Fibroblast of upper back skin (primary cell): Measurements from ENCODE around the gene BRS3.

Experiments used
- DNase-seq: peaks from one replicate; pipeline ENCODE4 v3.0.0-alpha.2; 2013

Gene BRS3

DNA sequence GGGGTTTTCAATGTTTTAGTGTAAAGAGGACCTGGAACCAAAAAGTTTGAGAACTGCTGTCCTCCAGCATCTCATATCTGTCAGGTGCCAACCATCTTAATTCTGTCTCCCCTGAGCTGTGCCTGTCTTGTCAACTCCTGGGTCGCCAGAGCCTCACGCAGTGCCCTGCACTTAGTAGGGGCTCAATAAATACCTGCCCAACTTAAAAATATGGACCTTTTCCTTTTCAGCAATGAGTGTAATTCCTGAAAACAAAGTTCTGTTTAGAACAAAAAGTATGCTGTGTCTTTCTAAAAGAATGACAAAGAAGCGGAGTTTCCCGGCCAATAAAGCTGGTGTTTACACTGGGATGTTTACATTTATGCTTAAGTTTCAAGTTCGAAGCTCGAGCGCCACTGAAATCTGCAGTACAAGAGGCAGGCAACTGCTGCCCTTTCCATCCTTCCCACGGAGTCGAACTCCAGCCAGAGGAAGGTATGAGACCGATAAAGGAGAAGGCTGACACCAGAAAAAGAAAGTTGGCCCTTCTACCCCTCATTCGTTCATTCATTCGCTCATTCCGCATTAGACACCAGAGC lies 8.5 kb downstream of the BRS3 start:
- no peak for DNase-seq

DNA sequence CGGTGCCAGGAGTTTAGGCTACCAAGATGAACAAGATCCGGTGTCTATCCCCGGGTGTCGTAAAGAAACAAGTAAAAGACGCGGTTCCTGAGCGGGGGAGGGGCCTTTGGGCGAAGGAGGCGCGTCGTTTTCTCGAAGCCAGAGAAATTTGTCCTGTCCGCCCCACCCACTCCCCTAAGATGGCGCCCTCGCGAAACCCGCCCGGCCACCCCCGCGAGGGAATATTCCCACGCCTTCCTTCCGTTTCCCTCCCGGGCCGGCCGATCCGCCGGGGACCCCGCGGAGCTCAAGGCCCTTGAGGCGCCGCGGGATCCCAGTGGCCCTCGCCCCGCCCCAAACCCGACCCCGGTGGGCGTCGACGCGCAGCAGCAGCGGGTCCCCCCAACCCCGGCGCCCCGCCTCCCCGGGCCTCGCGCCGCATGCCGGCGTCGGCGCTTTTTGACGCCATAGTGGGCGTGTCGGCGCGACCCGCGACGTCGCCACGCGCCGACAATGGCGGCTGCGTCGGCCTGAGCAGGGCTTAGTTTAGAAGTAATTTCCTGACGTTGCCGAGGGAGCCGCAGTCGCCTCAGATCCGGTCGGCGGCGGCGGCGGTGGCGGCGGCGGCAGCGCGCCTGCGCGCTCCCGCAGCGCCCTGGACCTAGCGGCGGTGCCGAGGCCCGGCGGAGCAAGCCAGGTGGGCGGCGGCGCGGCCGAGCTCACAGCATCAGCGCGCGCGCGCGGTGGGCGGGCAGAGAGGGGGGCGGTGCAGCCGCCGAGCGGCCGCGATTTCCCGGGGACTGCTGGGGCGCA lies 9.2 kb downstream of the BRS3 start:
- peak; percentile 86 for DNase-seq

DNA sequence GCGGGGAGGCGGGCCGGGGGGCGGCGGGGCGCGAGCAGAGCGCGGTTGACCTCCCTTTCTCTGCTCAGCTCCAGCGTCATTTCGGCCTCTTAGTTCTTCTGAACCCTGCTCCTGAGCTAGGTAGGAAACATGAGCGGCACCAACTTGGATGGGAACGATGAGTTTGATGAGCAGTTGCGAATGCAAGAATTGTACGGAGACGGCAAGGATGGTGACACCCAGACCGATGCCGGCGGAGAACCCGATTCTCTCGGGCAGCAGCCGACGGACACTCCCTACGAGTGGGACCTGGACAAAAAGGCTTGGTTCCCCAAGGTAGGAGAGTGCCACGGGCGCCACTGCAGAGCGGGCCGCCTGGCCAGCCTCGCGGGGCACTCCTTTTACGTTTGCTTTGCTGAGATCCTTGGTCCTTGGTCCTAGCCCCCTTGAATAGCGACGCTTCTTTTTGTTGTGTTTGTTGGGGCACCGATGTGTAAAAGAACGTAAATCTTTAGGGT lies 9.9 kb downstream of the BRS3 start, which contains the start of gene HTATSF1:
HTATSF1 (plus strand) TSS at position 37 of the 497 bp plus-strand sequence; CDS start at position 130, 93 bp downstream.
- no peak for DNase-seq

DNA sequence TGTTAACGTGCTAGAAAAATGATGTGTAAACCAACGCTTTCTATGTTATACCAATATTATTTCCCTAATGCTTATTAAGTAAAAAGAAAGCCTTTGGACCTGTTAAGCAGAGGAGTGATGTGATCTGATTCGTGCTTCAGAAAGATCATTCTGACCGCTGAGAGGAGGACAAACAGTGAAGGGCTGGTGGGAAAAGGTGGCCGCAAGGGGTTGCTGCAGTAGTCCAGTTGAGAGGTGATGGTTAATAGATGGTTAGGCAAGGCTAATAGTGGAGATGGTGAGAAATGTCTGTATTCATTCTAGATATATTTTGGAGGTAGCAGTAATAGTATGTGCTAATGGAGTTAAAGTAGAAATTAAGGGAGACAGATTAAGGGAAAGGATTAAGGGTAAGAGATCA lies 31.3 kb downstream of the BRS3 start:
- no peak for DNase-seq

DNA sequence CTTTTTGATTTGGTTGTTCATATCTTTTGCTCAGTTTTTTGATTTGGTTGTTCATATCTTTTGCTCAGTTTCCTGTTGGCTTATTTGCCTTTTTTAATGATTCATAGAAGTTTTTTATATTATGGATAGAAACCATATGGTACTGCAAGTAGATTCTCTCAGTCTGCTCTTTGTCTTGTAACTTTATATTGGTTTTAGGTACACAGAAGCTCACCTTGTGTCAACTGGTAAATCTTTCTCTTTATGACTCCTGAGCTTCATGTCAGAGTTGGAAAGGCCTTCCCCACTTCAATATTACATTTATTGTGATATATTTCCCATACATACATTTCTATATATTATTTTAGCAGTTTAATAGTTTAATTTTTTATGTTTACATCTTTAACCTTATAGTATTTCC lies 36.0 kb downstream of the BRS3 start:
- no peak for DNase-seq

DNA sequence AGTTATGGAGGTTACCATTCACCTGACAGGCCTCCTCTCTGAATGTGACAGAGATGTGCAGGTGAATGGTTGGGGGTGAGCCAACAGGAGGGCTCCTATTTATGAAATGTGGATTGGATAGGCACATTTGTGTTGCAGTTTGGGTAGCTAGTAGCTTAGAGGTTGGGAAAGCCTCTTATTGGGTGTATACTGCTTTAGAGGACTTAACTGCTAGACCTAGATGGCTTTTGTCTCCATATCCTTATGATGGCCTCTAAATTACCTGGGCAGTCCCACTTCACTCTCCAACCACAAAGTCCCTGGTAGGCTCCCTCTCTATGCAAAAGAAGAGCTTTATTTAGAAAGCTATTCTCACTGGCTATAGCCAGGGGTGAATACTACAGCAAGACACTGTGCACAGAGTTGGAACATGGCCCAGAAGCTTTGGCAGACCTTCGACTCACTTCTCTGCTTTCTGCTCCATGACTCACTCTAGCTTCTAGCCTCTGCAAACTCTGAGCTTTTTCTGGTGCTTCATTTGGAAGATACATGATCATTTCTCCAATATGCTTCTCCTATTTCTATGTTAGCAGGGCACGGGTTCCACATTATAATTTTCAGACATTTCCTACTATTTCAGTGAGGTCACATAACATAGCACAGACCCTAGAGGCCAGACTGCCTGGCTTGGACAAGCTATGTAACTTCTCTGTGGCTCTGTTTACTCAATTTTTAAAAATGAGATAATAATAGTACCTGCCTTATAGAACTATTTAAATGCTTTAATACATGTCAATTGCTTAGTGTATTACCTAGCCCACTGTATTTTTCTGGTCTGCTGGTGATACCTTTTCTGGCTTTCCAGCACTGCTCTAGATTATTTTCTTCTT lies 38.2 kb downstream of the BRS3 start:
- peak; percentile 85 for DNase-seq

DNA sequence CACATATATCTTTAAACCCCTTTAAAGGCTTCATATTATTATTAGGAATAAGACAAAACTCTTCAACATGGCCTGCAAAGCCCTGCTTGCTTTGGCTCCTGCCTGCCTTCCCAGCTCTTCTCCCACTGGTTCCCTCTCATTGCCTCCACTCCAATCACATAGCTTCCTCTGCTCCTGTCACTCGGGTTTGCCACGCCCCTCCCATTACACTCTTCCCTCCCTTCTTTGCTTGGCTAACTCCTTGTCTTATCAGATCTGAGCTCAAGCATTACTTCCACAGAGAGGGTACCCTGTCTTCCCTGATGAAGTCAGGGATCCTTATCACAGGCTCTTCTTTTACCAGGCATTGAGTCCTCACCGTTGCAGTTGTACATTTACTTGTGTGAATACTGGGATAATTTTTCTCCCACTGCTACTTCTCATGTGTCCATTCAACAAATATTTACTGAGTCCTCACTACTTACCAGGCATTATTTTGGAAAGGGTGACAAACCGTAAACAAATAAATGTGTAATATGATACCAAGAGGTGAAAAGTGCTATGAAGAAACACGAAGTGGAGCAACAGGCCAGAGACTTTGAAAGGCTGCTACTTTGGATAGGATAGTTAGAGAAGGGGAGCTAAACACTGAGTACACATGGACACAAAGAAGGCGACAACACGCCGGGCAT lies 41.0 kb downstream of the BRS3 start:
- DNase-seq, result no peak

DNA sequence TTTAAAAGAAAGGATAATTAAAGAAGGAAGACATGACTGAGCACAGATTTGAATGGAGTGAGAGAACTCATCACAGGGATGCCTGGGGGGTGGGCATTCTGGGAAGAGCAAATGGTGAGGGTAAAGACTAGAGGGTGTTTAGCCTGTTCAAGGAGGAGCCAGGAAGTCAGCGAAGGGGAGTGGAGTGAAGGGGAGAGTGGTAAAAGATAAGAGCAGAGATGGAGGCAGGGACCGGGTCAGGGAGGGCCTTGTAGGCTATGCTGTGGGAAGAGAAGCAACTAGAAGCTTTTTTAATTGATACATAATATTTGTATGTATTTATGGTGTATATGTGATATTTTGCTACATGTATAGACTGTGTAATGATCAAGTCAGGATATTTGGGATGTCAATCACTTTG lies 42.0 kb downstream of the BRS3 start:
- no peak for DNase-seq

DNA sequence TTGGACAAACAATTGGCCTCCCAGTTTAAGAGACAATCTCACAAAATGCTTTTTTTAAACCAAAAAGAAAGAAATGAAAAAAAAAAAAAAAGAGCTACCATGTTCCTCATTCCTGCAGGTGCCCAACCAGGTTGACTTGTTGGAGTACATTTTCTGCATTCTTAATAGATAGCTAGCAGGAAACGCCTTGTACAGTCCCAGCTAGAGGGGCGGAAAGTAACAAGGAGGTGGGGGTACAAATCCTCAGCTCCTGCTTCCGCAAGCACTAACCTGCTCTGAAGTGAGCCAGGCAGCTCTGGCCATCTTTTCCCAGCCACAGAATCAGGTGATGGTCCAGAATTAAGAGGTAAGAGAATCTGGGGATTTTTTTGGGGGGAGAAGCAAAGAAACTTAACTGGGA lies 44.2 kb downstream of the BRS3 start, which contains the start of gene VGLL1:
VGLL1 (plus strand) TSS at position 265 of the 400 bp plus-strand sequence. CDS start 3,806 bp downstream, outside the sequence.
- DNase-seq, result no peak

DNA sequence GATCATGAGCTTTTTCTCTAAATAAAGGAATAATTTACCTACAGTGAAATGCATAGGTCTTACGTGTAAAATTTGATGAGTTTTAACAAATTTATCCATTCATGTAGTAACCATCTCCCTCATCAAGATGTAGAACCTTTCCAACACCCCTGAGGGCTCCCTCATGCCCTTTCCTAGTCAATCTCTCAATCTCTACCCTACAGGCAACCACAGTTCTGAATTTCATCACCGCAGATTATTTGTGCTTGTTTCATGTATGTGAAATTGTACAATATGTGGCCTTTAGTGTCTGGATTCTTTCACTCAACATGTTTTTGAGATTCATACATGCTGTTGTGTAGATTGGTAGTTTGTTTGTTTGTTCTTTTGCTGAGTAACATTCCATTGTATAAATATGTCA lies 46.4 kb downstream of the BRS3 start:
- DNase-seq, result no peak

DNA sequence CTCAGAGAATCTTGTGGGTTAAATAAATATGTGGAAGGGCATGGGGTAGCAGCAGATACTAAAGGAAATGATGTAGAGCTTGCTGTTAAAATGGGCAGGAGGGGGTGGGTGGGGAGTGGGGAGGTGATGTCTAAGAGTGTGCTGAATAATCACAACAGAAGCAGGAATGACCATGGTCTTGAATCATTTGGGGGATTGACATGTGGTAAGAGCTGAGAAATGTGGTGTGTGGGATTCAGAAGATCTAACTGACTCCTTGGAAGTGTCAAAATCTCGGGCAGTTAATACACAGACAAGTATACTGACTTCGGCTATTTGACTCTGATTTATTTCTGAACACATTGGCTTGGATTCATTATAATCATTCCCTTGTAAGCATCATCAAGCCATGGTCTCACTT lies 51.1 kb downstream of the BRS3 start:
- no peak for DNase-seq

DNA sequence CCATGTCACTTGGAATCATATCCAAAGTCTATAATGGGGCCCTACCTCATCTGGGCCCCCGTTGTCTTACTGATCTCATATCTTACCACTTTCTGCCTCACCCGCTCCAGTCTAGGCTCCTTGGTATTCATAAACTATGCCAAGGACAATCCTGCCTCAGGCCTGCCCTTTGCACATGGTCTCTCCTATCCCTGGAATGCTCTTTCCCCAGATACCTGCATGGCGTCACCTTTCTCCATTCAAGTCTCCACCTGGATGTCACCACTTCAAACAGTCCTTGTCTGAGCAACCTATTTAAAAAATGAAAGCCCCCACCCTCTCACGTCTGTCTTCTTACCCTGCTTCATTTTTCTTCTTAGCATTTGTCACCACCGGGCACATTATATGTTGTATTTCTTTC lies 52.5 kb downstream of the BRS3 start:
- DNase-seq, result no peak

DNA sequence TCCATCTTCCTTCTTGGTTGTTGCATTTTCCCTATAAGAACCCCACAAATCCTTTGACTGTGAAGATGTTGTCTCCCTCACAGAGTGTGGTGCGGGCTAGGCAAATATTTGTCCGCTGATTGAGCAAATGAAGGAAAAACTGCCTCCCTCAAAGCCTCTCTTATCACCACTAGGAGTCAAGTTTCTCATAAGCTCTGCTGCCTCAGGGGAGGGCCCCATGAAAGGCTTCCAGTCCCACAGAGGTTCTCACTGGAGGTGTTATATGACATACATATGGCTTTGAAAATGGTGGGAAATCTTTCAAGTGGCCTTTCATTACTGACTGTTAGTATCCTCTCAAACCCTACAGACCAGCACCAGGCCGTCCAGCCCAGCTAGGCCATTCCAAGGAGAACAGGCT lies 53.5 kb downstream of the BRS3 start:
- DNase-seq, result no peak

DNA sequence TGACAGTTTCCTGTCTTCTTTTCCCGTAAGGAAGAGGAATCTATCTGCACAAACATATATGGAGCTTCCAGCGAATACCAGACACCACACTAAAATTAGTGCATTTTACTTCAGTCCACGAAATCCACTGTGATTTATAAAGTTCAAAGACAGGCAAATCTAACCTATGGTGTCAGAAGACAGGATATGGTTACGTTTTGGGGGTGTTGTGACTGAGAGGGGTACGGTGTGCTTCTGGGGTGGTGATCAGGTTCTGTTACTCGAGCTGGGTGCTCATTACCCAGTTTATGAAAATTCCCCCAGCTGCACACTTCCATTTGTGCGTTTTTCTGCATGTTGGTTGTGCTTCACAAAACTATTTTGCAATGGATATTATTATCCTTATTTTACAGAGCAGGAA lies 54.5 kb downstream of the BRS3 start:
- DNase-seq, result no peak
